GM04503 (cell line): Measurements from ENCODE around the gene ALS2CL.

Experiments
- DNase-seq: peaks from one replicate; pipeline ENCODE4 v3.0.0-alpha.2; 2012; ENCODE audit warnings: low read depth

Gene ALS2CL

DNA sequence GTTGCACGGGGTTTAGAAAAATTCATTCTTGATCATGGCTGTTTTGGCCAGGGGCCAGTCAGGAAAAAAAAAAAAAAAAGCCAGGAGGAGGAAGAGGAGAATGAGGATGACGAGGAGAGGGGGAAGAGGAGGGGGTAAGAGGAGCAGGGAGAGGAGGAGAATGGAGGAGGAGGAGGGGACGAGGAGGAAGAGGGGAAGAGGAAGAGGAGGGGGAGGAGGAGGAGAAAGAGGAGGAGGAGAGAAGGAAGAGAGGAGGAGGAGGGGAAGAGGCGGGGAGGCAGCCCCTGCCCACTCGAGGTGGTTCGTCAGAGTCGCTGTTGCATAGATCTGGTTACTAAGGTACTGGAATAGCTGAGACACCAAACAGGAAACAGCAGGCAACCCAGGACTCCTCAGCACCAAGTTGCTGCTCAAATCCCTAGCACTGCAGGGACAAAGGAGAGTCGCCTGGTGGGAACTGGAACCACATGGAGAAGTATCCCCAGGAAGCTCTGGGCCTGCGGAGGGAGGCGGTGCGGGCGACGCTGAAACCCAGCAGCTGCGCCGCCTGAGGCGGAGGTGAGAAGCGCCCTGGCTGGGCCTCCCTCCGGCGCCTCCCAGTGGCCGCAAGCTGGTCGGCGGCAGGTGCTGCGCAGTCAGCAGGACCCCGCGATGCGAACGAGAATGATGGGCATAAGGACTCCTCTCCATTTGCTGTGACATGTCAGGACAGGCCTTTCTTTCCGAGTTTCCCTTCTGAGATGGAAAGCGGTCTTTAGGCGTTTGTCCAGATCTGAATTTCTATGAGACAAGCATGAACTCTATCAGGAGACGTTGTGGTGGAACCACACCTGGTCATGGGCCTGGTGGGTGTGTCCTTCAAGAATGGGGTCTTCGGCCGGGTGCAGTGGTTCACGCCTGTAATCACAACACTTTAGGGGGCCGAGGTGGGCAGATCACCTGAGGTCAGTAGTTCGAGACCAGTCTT, 63.6 kb downstream of the ALS2CL start:
- DNase-seq = peak; percentile 16

DNA sequence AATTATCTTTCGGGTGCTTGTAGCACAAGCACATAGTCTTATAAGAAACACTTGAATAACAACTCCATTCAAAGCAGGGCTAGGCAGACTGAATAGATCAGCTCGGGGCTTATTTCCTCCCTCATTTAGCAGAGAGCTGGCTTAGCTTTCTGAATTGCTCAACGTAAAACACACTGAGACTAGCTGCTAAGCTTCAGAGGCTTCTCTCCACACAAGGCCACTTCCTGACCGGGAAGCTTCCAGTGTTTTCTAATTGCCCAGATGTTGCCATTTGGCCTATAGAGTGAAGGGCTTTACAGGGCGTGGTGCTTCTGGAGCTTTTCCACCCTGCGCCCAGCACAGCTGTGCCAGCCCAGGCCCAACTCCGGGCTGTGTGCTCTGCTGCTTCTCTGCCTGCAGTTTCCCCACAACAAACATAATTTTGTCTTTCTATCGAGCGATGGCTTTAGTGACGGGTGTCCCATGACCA, 64.5 kb downstream of the ALS2CL start:
- peak; percentile 6 for DNase-seq

DNA sequence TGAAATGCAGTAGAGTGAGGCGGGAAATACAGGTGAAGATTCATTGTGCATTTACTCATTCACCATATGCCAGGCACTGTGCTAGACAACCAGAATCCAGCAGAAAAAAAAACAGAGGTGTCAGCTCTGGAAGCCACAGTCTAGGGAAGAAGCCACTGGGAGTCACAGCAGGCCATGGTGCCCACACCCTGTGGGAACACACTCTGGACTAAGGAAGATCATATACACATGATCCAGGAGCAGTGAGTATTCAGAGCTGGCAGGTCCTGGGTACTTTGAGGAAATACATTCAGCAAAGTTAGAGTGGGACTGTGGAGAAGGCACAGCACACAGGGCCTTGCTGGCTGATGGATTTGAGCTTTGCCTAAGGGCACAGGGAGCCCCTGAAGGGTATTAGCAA, 66.4 kb downstream of the ALS2CL start:
- no peak for DNase-seq

DNA sequence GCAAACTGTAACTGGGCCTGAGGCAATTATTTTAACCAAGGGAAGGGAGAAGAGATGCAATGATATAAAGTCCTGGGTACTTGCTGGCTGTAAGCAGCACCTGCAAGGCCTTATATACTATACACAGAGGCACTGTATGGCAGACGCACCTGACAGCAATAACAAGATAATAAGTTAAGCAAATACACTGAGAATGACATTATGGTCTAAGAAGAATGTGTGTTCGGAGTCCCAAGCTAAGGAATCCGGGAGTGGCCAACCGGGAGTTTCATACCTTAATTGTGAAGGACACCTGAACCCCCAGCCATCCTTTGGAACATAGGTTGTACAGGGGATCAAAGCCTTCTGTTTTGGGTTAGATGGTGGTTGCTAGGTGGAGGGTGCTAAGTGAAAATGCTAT, 67.4 kb downstream of the ALS2CL start:
- no peak for DNase-seq

DNA sequence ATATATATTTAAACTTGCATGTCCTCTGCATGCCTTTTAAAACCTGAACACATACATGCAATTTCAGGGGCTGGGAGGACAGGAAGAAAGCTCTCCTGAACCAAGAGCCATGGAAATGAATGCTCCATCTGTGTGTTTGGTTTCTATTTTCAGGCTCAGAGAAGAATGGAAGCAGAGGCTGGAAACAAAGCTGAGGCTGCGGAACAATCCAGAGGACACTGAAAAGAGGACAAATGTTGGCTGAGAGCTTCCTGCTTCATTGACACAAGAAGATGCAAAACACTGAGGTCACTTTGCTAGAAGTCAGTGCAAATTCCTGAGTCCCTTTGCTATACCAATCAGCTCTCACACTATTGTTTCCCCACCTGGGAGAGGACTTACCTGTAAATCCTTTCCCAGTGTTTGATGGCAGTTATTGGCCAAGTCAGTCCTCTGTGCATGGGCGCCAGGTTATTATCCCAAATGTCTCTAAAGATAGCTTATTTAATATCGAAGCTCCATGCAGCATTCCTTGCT, 68.4 kb downstream of the ALS2CL start:
- no peak for DNase-seq

DNA sequence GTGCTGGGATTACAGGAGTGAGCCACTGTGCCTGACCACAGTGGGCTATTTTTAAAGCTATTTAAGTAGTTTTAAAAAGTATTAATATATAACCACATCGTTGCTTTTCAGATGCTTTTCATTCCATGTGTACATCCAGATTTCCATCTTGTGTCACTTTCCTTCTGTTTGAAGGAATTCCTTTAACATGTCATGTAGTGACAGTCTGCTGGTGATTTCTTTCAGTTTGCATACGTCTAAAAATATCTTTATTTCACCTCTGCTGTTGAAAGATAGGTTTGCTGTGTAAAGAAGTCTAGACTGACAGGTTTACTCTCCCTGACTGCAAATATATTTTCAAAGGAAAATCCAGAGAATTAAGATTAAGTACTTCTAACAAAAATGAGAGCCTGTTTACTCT, 68.9 kb downstream of the ALS2CL start:
- no peak for DNase-seq

DNA sequence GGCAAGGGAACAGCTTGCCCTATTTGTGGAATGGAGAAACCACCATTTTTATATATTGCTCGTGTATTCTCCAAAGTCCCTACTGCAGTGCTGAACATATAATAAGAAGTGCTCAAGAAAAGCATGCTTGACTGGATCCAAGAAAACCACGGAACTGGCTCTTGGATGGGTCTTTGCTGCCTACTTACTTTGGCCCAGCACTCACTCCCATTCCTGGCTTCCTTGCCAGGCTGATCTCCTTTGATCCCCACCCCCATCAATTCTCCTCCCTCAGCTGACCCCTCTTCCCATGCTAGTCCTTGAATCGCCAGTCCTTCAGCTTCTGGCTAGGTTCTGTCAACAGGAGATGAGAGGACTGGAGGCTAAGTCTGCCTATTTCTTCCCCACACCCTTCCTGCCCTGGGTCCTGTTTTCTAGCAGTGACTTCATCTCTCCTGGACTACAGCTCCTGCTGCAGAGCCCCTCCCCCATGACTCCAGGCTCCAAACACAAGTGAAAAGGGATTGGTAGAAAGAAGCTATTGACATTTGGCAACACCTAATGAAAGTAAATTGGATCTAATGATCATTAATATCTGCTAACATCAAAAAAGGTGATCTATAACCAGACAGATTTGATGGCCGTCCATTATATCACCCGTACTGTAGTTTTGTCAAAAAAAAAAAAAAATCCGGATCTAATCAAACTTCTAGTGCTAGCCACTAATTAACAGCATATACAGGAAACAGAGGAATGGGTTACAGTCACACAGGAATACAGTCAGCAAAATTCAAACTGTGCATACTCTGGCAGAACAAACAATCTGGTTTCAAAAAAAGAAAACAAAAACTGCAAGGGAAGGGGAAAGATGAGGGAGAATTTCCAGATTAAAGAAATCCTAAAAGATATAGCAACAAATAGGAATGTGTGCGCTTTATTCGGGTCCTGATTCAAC, 73.4 kb downstream of the ALS2CL start:
- DNase-seq = no peak
